ENCODE results near the gene SPON2. TPM values are rescaled to one million over a fixed set of nuclear protein-coding genes. Genes with fewer than 3 reads are reported as not detected.

Gene SPON2
- total RNA-seq, 2 donors from 2014 or later = 15.2 to 18.4 TPM

DNA sequence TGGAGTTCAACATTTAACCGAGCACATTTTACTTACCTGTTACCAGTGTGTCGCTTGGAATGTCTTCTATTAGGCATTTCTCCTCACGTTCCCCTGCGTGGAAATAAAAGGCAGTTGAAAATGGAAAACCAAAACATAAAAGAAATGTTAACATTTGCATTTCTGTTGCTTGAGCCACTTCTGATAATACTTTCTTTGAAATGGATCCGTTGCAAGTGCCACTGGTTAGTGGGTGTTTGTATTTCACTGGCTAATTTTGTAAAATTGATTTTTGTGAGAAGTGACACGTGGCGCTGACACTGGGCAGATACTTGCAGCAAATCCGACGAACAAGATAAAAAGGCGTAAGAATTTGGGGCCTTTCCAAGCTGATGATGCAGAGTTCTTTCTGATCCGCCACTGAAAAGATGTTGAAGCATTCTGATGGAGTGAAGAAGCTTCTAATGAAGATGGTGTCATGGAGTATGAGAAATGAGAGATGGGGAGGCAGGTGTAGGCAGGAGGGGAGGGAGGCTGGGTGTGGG, 18.8 kb downstream of the SPON2 start:
- TF ChIP-seq, protein P1, sequence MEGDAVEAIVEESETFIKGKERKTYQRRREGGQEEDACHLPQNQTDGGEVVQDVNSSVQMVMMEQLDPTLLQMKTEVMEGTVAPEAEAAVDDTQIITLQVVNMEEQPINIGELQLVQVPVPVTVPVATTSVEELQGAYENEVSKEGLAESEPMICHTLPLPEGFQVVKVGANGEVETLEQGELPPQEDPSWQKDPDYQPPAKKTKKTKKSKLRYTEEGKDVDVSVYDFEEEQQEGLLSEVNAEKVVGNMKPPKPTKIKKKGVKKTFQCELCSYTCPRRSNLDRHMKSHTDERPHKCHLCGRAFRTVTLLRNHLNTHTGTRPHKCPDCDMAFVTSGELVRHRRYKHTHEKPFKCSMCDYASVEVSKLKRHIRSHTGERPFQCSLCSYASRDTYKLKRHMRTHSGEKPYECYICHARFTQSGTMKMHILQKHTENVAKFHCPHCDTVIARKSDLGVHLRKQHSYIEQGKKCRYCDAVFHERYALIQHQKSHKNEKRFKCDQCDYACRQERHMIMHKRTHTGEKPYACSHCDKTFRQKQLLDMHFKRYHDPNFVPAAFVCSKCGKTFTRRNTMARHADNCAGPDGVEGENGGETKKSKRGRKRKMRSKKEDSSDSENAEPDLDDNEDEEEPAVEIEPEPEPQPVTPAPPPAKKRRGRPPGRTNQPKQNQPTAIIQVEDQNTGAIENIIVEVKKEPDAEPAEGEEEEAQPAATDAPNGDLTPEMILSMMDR (IDR thresholded peaks at IDR 0.05) = no peak
- no peak for DNase-seq (ENCODE audit: low spot score)
- no peaks in the 10 kb centered on the region for H3K27me3 ChIP-seq (replicated peaks; ENCODE audit: insufficient read depth)
- H3K36me3 ChIP-seq = no peaks in the 10 kb centered on the region
- no peak overlapping the region for H3K4me3 ChIP-seq
- H3K4me1 ChIP-seq (ENCODE audit: control insufficient read depth in 1 of 2, low read depth in 2 of 2) = peaks cover 6 to 19% of the 10 kb centered on the region in 2 donors
- peak overlapping the region in 1 of 2 donors; percentile 81 for H3K27ac ChIP-seq
- peaks cover 6% of the 10 kb centered on the region for H3K9me3 ChIP-seq
- no peak for ATAC-seq (ENCODE audit: insufficient number of reproducible peaks, low FRiP score, low read depth)

DNA sequence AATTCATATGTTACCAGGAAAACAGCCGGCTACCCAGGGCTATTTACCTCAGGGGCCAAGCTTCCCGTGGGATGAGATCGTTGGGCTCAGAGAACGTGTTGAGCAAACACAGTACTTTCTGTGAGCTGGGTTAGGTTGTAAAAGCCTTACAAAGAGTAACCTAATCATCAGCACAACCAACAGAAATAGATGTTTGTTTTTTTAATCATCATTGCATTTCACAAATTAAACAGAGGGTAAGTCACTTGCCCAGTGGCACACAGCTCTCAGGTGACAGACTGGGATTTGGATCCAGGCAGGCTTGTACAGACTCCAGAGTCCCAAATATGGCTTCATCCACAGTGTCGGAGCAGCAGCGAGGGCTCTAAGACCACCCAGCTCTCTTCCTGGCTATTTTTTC, 20.1 kb downstream of the SPON2 start:
- TF ChIP-seq, protein P1 (IDR thresholded peaks at IDR 0.05) = no peak
- ATAC-seq (ENCODE audit: insufficient number of reproducible peaks, low FRiP score, low read depth) (no peak), DNase-seq (ENCODE audit: low spot score) (no peak)
- Histone ChIP-seq H3K36me3 (no peaks in the 10 kb centered on the region), H3K27me3 (replicated peaks; ENCODE audit: insufficient read depth) (no peaks in the 10 kb centered on the region), H3K9me3 (no peaks in the 10 kb centered on the region), H3K4me1 (ENCODE audit: control insufficient read depth in 1 of 2, low read depth in 2 of 2) (peaks cover 6 to 19% of the 10 kb centered on the region in 2 donors), H3K4me3 (no peak overlapping the region), H3K27ac (no peak overlapping the region)

DNA sequence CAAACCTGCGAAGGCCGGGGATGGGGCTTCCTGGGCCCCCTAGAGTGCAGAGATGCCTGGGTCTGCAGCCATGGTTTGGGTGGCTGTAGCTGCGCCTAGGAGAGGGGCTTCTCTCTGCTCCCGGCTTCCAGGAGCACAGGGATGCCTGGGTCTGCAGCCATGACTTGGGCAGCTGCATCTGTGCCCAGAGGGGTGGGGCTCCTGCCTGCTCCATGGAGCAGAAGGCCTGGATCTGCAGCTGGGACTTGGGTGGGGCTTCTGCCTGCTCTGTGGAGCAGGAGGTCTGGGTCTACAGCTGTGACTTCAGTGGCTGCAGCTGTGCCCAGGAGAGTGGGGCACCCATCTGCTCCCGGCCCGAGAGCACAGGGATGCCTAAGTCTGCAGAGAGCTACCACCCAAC, 20.8 kb downstream of the SPON2 start:
- H3K4me3 ChIP-seq = no peak overlapping the region
- no peak for ATAC-seq (ENCODE audit: insufficient number of reproducible peaks, low FRiP score, low read depth)
- no peak for DNase-seq (ENCODE audit: low spot score)
- TF ChIP-seq, protein P1 (IDR thresholded peaks at IDR 0.05) = no peak
- H3K27me3 ChIP-seq (replicated peaks; ENCODE audit: insufficient read depth) = no peaks in the 10 kb centered on the region
- H3K9me3 ChIP-seq = no peaks in the 10 kb centered on the region
- H3K4me1 ChIP-seq (ENCODE audit: control insufficient read depth in 1 of 2, low read depth in 2 of 2) = peaks cover 6 to 19% of the 10 kb centered on the region in 2 donors
- no peak overlapping the region for H3K27ac ChIP-seq
- H3K36me3 ChIP-seq = no peaks in the 10 kb centered on the region

DNA sequence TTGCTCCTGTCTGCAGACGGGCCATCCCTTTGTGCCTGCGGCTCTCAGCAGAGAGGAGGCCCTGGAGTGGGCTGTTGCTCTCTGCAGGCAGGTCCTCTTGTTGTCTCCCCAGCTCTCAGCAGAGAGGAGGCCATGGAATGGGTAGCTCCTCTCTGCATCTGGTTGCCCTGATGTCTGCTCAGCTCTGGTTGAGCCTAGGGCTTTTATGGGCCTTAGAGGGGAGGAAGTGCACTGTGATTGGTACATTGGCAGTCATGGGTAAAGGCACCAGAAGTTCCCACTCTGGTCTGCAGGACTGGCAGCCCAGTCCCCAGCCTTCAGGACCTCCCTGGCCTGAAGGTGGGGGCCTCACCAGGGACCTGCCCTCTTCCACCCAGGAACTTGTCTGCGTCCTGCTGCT, 21.5 kb downstream of the SPON2 start:
- Histone ChIP-seq H3K9me3 (no peaks in the 10 kb centered on the region), H3K36me3 (no peaks in the 10 kb centered on the region), H3K4me1 (ENCODE audit: control insufficient read depth in 1 of 2, low read depth in 2 of 2) (peaks cover 6 to 17% of the 10 kb centered on the region in 2 donors), H3K27me3 (replicated peaks; ENCODE audit: insufficient read depth) (no peaks in the 10 kb centered on the region), H3K27ac (no peak overlapping the region), H3K4me3 (no peak overlapping the region)
- TF ChIP-seq, protein P1 (IDR thresholded peaks at IDR 0.05) = no peak
- DNase-seq (ENCODE audit: low spot score) (no peak), ATAC-seq (ENCODE audit: insufficient number of reproducible peaks, low FRiP score, low read depth) (no peak)

DNA sequence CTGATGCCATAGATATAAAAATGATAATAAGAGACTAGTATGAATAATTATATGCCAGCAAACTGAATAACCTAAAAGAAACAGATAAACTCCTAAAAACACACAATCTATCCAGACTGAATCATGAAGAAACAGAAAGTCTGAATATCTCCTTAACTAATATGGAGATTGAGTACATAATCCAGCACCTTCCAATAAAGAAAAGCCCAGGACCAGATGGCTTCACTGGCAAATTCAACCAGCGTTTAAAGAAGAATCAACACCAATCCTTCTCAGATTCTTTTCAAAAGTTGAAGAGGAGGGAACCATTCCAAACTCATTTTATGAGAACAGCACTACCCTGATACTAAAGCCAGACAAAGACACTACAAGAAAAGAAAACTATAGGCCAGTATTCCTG, 32.5 kb downstream of the SPON2 start:
- H3K4me3 ChIP-seq = no peak overlapping the region
- no peaks in the 10 kb centered on the region for H3K36me3 ChIP-seq
- no peak for DNase-seq (ENCODE audit: low spot score)
- H3K4me1 ChIP-seq (ENCODE audit: control insufficient read depth in 1 of 2, low read depth in 2 of 2) = no peaks in the 10 kb centered on the region
- no peak overlapping the region for H3K27ac ChIP-seq
- TF ChIP-seq, protein P1 (IDR thresholded peaks at IDR 0.05) = no peak
- no peaks in the 10 kb centered on the region for H3K9me3 ChIP-seq
- ATAC-seq (ENCODE audit: insufficient number of reproducible peaks, low FRiP score, low read depth) = no peak
- no peaks in the 10 kb centered on the region for H3K27me3 ChIP-seq (replicated peaks; ENCODE audit: insufficient read depth)

All from thoracic aorta (tissue), 2 donors.